OCI-LY1 (cell line): ENCODE data around the gene ZNF143.

Experiments used
- H2AFZ ChIP-seq: fragments of 200-600 bp; sonication (generic), shearing (Covaris generic); 2 replicates; pipeline ENCODE4 v1.6.0; 2014; ENCODE audit warnings: antibody characterized with exemption, mild to moderate bottlenecking, low read length
- H3F3A ChIP-seq: fragments of 200-600 bp; sonication (generic), shearing (Covaris generic); 2 replicates; pipeline ENCODE4 v1.6.0; 2014; ENCODE audit warnings: mild to moderate bottlenecking, antibody characterized with exemption, low read length, moderate library complexity; ENCODE audit not compliant: insufficient read depth
- H3K27ac ChIP-seq: fragments of 200-600 bp; sonication (generic); 2 replicates; pipeline ENCODE4 v1.5.1; 2014; ENCODE audit warnings: low read length, mixed run types, mild to moderate bottlenecking, low read depth; ENCODE audit not compliant: poor library complexity, severe bottlenecking
- H3K27me3 ChIP-seq: fragments of 200-600 bp; sonication (generic); 2 replicates; pipeline ENCODE4 v1.6.0; 2014; ENCODE audit warnings: antibody characterized with exemption, mild to moderate bottlenecking, low read length, moderate library complexity; ENCODE audit not compliant: insufficient read depth
- H3K36me3 ChIP-seq: fragments of 200-600 bp; sonication (generic); 2 replicates; pipeline ENCODE4 v1.6.1; 2014; ENCODE audit warnings: mild to moderate bottlenecking, antibody characterized with exemption, low read length, moderate library complexity, mixed read lengths; ENCODE audit not compliant: insufficient read depth
- H3K4me1 ChIP-seq: fragments of 200-600 bp; sonication (generic); 2 replicates; pipeline ENCODE4 v1.5.1; 2014; ENCODE audit warnings: mild to moderate bottlenecking, low read length, moderate library complexity; ENCODE audit not compliant: insufficient read depth, severe bottlenecking
- H3K4me2 ChIP-seq: fragments of 200-600 bp; sonication (generic), shearing (Covaris generic); 2 replicates; pipeline ENCODE4 v1.6.1; 2014; ENCODE audit warnings: low read length
- H3K4me3 ChIP-seq: fragments of 200-600 bp; sonication (generic); 2 replicates; pipeline ENCODE4 v1.5.1; 2014; ENCODE audit warnings: low read length, low read depth, mild to moderate bottlenecking, mixed read lengths; ENCODE audit not compliant: poor library complexity, severe bottlenecking
- H3K79me2 ChIP-seq: fragments of 200-600 bp; shearing (Covaris generic); 2 replicates; pipeline ENCODE4 v1.6.1; 2016; ENCODE audit warnings: mixed run types, low read length, mixed read lengths; ENCODE audit not compliant: insufficient read depth
- H3K9ac ChIP-seq: fragments of 200-600 bp; sonication (generic), shearing (Covaris generic); 2 replicates; pipeline ENCODE4 v1.6.1; 2014; ENCODE audit warnings: mild to moderate bottlenecking, low read length, mixed read lengths
- H3K9me2 ChIP-seq: fragments of 200-600 bp; sonication (generic), shearing (Covaris generic); 2 replicates; pipeline ENCODE4 v1.6.1; 2014; ENCODE audit warnings: low read depth, mild to moderate bottlenecking, low read length, mixed read lengths
- H3K9me3 ChIP-seq: fragments of 200-600 bp; shearing (Covaris generic); 2 replicates; pipeline ENCODE4 v1.6.1; 2014; ENCODE audit warnings: low read length, mixed read lengths
- H4K20me1 ChIP-seq: fragments of 200-600 bp; sonication (generic), shearing (Covaris generic); 2 replicates; pipeline ENCODE4 v1.6.0; 2016; ENCODE audit warnings: mild to moderate bottlenecking, low read length; ENCODE audit not compliant: insufficient read depth
- EZH2 ChIP-seq: fragments of 200-600 bp; sonication (generic), shearing (Covaris generic); IDR thresholded peaks from 2 replicates; pipeline ENCODE4 v1.8.0; 2017; ENCODE audit warnings: borderline replicate concordance, mixed run types, mild to moderate bottlenecking, antibody characterized with exemption, low read length, moderate library complexity, mixed read lengths
- TF ChIP-seq, protein P1 (sequence below): fragments of 200-600 bp; sonication (generic), shearing (Covaris generic); IDR thresholded peaks from 2 replicates; pipeline ENCODE4 v1.5.1; 2017; ENCODE audit warnings: mild to moderate bottlenecking, antibody characterized with exemption, low read length, moderate library complexity, mixed read lengths

The ZNF143 gene

DNA sequence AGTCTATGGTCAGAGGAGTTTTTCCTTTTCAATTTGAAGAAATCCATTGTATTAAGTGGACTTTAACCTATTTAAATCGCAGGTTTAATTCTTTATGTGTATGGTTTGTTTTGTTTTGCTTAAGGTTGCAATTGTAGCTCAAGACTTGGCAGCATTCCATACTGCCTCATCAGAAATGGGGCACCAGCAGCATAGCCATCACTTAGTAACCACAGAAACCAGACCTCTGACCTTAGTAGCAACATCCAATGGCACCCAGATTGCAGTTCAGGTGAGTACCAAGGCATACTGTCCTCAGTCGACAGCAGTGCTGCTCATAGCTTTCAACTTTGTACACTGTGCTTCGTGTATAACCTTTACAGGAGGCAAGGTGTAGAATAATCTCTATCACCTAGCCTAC is 64.3 kb downstream of the ZNF143 start:
- Histone ChIP-seq H3K27ac (no peak overlapping the region), H2AFZ (no peak overlapping the region), H4K20me1 (no peaks in the 10 kb centered on the region), H3K36me3 (peaks cover 15% of the 10 kb centered on the region; the same call in 1 of the 2 replicates), H3K4me1 (no peaks in the 10 kb centered on the region), H3K4me3 (no peak overlapping the region), H3K79me2 (no peaks in the 10 kb centered on the region), H3K4me2 (no peak overlapping the region), H3K9me3 (no peaks in the 10 kb centered on the region), H3K9ac (no peak overlapping the region), H3F3A (no peaks in the 10 kb centered on the region), H3K9me2 (no peaks in the 10 kb centered on the region), H3K27me3 (no peaks in the 10 kb centered on the region)
- TF ChIP-seq, protein P1, sequence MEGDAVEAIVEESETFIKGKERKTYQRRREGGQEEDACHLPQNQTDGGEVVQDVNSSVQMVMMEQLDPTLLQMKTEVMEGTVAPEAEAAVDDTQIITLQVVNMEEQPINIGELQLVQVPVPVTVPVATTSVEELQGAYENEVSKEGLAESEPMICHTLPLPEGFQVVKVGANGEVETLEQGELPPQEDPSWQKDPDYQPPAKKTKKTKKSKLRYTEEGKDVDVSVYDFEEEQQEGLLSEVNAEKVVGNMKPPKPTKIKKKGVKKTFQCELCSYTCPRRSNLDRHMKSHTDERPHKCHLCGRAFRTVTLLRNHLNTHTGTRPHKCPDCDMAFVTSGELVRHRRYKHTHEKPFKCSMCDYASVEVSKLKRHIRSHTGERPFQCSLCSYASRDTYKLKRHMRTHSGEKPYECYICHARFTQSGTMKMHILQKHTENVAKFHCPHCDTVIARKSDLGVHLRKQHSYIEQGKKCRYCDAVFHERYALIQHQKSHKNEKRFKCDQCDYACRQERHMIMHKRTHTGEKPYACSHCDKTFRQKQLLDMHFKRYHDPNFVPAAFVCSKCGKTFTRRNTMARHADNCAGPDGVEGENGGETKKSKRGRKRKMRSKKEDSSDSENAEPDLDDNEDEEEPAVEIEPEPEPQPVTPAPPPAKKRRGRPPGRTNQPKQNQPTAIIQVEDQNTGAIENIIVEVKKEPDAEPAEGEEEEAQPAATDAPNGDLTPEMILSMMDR, result no peak
- no peak for TF ChIP-seq EZH2

DNA sequence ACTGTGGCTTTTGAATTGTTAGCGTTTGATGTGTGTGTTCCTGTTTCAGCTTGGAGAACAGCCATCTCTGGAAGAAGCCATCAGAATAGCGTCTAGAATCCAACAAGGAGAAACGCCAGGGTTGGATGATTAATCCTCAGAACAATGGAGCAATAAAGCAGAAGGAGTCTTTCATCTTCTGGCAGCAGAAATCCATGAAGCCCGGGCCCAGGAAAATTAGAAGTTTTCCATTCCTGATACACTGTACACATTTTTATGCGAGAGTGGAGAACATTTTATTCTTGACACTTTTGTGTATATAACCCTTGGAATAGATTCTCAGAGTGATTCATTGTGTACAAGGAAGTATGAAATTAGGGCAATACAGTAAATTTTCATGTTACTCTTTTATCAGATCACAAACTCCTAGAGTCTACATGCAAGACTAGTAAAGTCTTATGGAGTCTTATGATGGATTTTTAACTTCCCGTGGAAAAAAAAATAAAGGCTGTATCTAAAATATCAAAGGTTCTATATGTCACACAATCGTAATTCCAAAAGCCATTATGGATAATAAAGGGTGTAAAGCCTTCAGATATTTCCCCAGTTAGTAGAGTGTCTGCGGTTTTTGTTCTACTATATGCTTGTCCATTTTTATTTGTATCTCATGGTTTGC is 66.8 kb downstream of the ZNF143 start:
- Histone ChIP-seq H3K4me3 (no peak overlapping the region), H3K27ac (no peak overlapping the region), H3K4me1 (no peaks in the 10 kb centered on the region), H3K9ac (no peak overlapping the region), H4K20me1 (no peaks in the 10 kb centered on the region), H3K27me3 (no peaks in the 10 kb centered on the region), H3K79me2 (no peaks in the 10 kb centered on the region), H3K9me2 (no peaks in the 10 kb centered on the region), H2AFZ (no peak overlapping the region), H3K9me3 (no peaks in the 10 kb centered on the region), H3K4me2 (no peak overlapping the region), H3K36me3 (peaks cover 10% of the 10 kb centered on the region; the same call in 1 of the 2 replicates), H3F3A (no peaks in the 10 kb centered on the region)
- TF ChIP-seq EZH2, result no peak
- TF ChIP-seq, protein P1, result no peak

DNA sequence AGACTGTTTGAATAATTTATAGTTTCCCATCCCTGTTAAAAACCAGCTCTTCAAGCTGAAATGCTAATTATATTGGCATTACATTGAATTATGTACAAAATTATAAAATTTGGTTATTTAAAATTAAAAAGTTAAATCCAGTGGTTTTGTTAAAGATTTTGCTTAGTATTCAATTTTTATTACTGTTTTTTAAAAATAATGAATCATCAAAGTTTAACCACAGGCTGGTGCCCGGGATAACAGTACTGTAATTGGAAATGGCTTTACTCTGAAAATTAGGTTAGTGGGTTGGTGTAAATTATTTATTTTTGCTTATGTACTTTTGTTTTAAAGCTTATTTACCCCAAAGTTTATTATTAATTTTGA is 67.3 kb downstream of the ZNF143 start:
- H4K20me1 ChIP-seq, result no peaks in the 10 kb centered on the region
- no peak overlapping the region for H3K27ac ChIP-seq
- H3K79me2 ChIP-seq, result no peaks in the 10 kb centered on the region
- no peaks in the 10 kb centered on the region for H3F3A ChIP-seq
- peaks cover under 1% of the 10 kb centered on the region for H3K4me1 ChIP-seq
- peaks cover 10% of the 10 kb centered on the region; the same call in 1 of the 2 replicates for H3K36me3 ChIP-seq
- no peak overlapping the region for H3K9ac ChIP-seq
- no peak for TF ChIP-seq EZH2
- TF ChIP-seq, protein P1, result no peak
- no peak overlapping the region for H3K4me3 ChIP-seq
- H3K9me3 ChIP-seq, result no peaks in the 10 kb centered on the region
- H3K4me2 ChIP-seq, result no peak overlapping the region
- no peak overlapping the region for H2AFZ ChIP-seq
- no peaks in the 10 kb centered on the region for H3K27me3 ChIP-seq
- H3K9me2 ChIP-seq, result no peaks in the 10 kb centered on the region
